ENCODE data around the gene ARMC12. TPM values are rescaled to one million over a fixed set of nuclear protein-coding genes. Genes with fewer than 3 reads are reported as not detected.

Gene ARMC12
- total and polyA plus RNA-seq, 2 of the 4 experiments (the other 2 are of a cell fraction) = 0.18 to 0.74 TPM

DNA sequence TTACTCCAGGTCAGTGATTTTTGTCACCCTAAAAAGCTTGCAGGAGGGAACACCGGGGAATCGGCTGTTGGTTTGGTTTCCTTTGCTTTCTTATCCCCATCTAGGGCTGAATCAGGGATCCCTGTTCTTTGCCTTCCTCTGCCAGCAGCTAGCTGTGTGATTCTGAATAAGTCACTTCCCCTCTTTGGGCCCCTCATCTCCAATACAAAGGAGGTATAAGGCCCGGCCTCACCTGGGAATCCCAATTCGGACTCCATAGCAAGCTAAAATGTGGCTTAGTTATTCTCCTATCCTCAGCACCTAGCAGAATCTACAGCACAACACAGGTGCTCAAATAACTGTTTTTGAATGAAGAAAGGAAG is 18.5 kb upstream of the ARMC12 start:
- in situ Hi-C loops (cut with MboI; ENCODE audit: low sequenced_read_pairs) (no loop called here), dilution Hi-C loops (cut with HindIII; ENCODE audit: low sequenced_read_pairs, unreplicated experiment) (no loop called here), intact Hi-C loops (cut with micrococcal nuclease) (no loop called here)
- ATAC-seq (ENCODE audit: low read depth) (no peak), DNase-seq (no peak)
- Histone ChIP-seq H3K79me1 (ENCODE audit: low read depth in 1 of 2, low read length in 2 of 2) (peaks cover 0 to 8% of the 10 kb centered on the region in 2 experiments; a peak in 1 of 4 replicates), H2AK9ac (replicated peaks; ENCODE audit: low read depth, low read length, poor library complexity) (no peak overlapping the region), H3K27me3 (ENCODE audit: control insufficient read depth, insufficient read depth, low read length) (peaks cover 4% of the 10 kb centered on the region; the same call in 1 of the 2 replicates), H2AK5ac (ENCODE audit: low read depth, low read length) (no peak overlapping the region), H4K20me1 (ENCODE audit: insufficient read depth, low read length) (no peaks in the 10 kb centered on the region), H3K56ac (ENCODE audit: extremely low read depth, insufficient read depth, low read length) (no peak overlapping the region), H4K5ac (ENCODE audit: low read depth, low read length) (no peak overlapping the region), H3K36me3 (ENCODE audit: control insufficient read depth, insufficient read depth, low read length) (no peaks in the 10 kb centered on the region), H2BK120ac (ENCODE audit: low read depth, low read length) (no peak overlapping the region), H2BK5ac (ENCODE audit: low read depth, low read length, poor library complexity, severe bottlenecking) (no peak overlapping the region), H2AFZ (replicated peaks; ENCODE audit: low read length, poor library complexity) (no peak overlapping the region), H3K23ac (ENCODE audit: low read depth, low read length) (no peak overlapping the region), H3K4me3 (ENCODE audit: insufficient read depth, low read depth, low read length) (no peak overlapping the region), H4K8ac (ENCODE audit: low read depth in 2 of 2, low read length in 2 of 2) (no peak overlapping the region), H4K91ac (ENCODE audit: insufficient read depth, low read depth, low read length) (no peak overlapping the region), H3K9ac (ENCODE audit: low read depth, low read length) (no peak overlapping the region), H2BK15ac (ENCODE audit: low read depth, low read length) (no peak overlapping the region), H3K18ac (ENCODE audit: low read depth, low read length) (no peak overlapping the region), H3K4me1 (ENCODE audit: control insufficient read depth, insufficient read depth, low read length) (peaks cover 19% of the 10 kb centered on the region), H3K9me3 (ENCODE audit: control insufficient read depth, insufficient read depth, low read length) (no peaks in the 10 kb centered on the region), H2BK20ac (ENCODE audit: low read depth, low read length) (no peak overlapping the region), H3K4ac (ENCODE audit: low read depth, low read length) (no peak overlapping the region), H3K27ac (ENCODE audit: insufficient read depth, low read length) (no peak overlapping the region), H3K14ac (replicated peaks; ENCODE audit: low read depth, low read length) (no peak overlapping the region), H3K4me2 (ENCODE audit: low read depth, low read length) (no peak overlapping the region), H3K9me1 (ENCODE audit: insufficient read depth, low read length) (peaks cover 11% of the 10 kb centered on the region)
- POLR2A ChIA-PET (ENCODE audit: unreplicated experiment) = no interaction called here
- CTCF ChIA-PET = no interaction called here
- 40% methylated on average over 1 of the region's 4 CpGs; no CpG with 5 or more reads in 1 of the 2 experiments for WGBS, 2 experiments (ENCODE audit: extremely low coverage in 2 of 2, insufficient read length in 1 of 2)
- TF ChIP-seq POLR2A (IDR thresholded peaks at IDR 0.05; ENCODE audit: low read depth, low read length) = no peak
- TF ChIP-seq MAZ (IDR thresholded peaks at IDR 0.05; ENCODE audit: borderline replicate concordance, low read depth, low read length) = no peak
- TF ChIP-seq FOS (IDR thresholded peaks at IDR 0.05; ENCODE audit: low read depth, low read length) = no peak
- no peak for TF ChIP-seq BHLHE40 (IDR thresholded peaks at IDR 0.05; ENCODE audit: low read depth, low read length)
- no peak for TF ChIP-seq NFE2L2 (IDR thresholded peaks at IDR 0.05; ENCODE audit: low read depth, low read length)
- TF ChIP-seq RCOR1 (IDR thresholded peaks at IDR 0.05; ENCODE audit: insufficient replicate concordance, low read length) = no peak
- no peak for TF ChIP-seq RAD21 (IDR thresholded peaks at IDR 0.05; ENCODE audit: low read length)
- TF ChIP-seq, protein P1, sequence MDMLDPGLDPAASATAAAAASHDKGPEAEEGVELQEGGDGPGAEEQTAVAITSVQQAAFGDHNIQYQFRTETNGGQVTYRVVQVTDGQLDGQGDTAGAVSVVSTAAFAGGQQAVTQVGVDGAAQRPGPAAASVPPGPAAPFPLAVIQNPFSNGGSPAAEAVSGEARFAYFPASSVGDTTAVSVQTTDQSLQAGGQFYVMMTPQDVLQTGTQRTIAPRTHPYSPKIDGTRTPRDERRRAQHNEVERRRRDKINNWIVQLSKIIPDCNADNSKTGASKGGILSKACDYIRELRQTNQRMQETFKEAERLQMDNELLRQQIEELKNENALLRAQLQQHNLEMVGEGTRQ (IDR thresholded peaks at IDR 0.05; ENCODE audit: low read depth, low read length) = no peak
- BruUV-seq (replicated peaks) = no TSS peak
